ENCODE measurements around the gene MYBPHL. TPM values are rescaled to one million over a fixed set of nuclear protein-coding genes. Genes with fewer than 3 reads are reported as not detected.

The MYBPHL gene, protein sequence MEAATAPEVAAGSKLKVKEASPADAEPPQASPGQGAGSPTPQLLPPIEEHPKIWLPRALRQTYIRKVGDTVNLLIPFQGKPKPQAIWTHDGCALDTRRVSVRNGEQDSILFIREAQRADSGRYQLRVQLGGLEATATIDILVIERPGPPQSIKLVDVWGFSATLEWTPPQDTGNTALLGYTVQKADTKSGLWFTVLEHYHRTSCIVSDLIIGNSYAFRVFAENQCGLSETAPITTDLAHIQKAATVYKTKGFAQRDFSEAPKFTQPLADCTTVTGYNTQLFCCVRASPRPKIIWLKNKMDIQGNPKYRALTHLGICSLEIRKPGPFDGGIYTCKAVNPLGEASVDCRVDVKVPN
- total RNA-seq: under 1 TPM in 1 of 4 donors, not detected in 3; 0.46 TPM

DNA sequence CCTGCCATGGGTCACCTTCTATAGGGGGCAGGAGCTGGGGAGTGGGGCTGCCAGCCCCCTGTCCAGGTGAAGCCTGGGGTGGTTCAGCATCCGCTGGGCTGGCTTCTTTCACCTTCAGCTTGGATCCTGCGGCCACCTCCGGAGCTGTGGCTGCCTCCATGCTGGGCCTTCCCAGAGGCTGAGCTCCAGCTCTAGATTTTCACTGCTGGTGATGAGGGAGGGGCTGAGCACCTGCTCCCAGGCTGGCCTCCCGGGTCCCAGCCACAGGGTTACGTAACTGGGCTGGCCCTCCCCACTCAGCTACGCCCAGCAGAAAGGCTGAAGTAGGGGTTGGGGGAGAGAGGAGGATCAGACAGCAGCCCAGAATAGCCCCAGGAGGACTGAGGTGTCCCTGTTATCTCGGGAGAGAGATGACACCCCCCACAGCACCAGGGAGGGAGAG, at the start of gene MYBPHL:
TSS of gene MYBPHL (minus strand) at position 180 of the 442 bp plus-strand sequence. CDS start at position 160, 20 bp downstream.
- Histone ChIP-seq H3K9me3 (no peaks in the 10 kb centered on the region), H3K4me1 (peaks cover 9 to 88% (median 10%) of the 10 kb centered on the region in 3 donors), H3K4me3 (no peak within 1 kb of the TSS), H3K27me3 (no peaks in the 10 kb centered on the region), H3K36me3 (peaks cover 0 to 20% of the 10 kb centered on the region in 2 donors), H3K27ac (peak within 1 kb of the TSS; percentile 27 to 78 (median 74))
- no CpG with 5 or more reads among the region's 7 CpGs for WGBS, 2 donors (ENCODE audit: low coverage in 1 of 2)
- no peak for ATAC-seq
- no peak for TF ChIP-seq POLR2A (IDR thresholded peaks at IDR 0.05)
- TF ChIP-seq EP300 (IDR thresholded peaks at IDR 0.05): no peak
- no peak for TF ChIP-seq POLR2AphosphoS5 (IDR thresholded peaks at IDR 0.05)
- TF ChIP-seq, protein P1, sequence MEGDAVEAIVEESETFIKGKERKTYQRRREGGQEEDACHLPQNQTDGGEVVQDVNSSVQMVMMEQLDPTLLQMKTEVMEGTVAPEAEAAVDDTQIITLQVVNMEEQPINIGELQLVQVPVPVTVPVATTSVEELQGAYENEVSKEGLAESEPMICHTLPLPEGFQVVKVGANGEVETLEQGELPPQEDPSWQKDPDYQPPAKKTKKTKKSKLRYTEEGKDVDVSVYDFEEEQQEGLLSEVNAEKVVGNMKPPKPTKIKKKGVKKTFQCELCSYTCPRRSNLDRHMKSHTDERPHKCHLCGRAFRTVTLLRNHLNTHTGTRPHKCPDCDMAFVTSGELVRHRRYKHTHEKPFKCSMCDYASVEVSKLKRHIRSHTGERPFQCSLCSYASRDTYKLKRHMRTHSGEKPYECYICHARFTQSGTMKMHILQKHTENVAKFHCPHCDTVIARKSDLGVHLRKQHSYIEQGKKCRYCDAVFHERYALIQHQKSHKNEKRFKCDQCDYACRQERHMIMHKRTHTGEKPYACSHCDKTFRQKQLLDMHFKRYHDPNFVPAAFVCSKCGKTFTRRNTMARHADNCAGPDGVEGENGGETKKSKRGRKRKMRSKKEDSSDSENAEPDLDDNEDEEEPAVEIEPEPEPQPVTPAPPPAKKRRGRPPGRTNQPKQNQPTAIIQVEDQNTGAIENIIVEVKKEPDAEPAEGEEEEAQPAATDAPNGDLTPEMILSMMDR (IDR thresholded peaks at IDR 0.05): no peak

DNA sequence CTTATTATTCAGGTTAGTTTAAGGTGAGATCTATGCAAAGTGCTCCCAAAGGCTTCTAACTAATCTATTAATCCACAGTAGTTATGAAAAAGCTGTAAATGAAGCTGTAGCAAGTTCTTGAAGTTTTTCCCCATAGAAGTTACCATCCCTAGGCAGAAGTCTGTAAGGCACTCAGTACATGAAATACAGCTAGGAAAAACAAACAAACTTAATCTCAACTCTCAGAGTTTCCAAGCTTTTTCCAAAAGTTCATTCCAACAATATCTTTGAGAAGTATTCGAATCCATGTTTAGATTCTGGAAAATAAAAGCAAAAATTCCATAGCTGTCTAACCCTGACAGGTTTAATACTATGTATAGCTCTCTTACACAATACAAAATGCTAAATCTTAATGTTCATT, 49.7 kb upstream of the MYBPHL start:
- peaks cover under 1 to 37% of the 10 kb centered on the region in 2 donors for H3K36me3 ChIP-seq
- ATAC-seq: no peak
- TF ChIP-seq EP300 (IDR thresholded peaks at IDR 0.05): no peak
- TF ChIP-seq, protein P1 (IDR thresholded peaks at IDR 0.05): no peak
- TF ChIP-seq POLR2AphosphoS5 (IDR thresholded peaks at IDR 0.05): no peak
- TF ChIP-seq POLR2A (IDR thresholded peaks at IDR 0.05): no peak
- H3K27ac ChIP-seq: no peak overlapping the region
- no peak overlapping the region for H3K4me3 ChIP-seq
- H3K27me3 ChIP-seq: no peaks in the 10 kb centered on the region
- no peaks in the 10 kb centered on the region for H3K9me3 ChIP-seq
- peaks cover 0 to 32% (median 0%) of the 10 kb centered on the region in 3 donors for H3K4me1 ChIP-seq
- WGBS, 2 donors (ENCODE audit: low coverage in 1 of 2): 10 to 48% methylated on average over 1 of the region's 1 CpG

DNA sequence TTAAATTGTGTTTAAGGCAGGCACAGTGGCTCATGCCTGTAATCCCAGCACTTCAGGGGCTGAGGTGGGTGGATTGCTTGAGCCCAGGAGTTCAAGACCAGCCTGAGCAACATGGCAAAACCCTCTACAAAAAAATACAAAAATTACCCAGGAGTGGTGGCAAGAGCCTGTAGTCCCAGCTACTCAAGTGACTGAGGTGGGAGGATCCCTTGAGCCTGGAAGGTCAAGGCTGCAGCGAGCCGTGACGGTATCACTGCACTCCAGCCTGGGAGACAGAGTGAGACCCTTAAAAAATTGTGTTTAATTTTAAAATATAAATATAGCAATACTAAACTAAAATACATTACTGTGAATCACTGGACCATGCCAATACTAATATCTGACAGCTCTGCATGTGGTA, 48.1 kb upstream of the MYBPHL start:
- 90 to 95% methylated on average over 3 of the region's 3 CpGs for WGBS, 2 donors (ENCODE audit: low coverage in 1 of 2)
- Histone ChIP-seq H3K4me3 (no peak overlapping the region), H3K9me3 (no peaks in the 10 kb centered on the region), H3K27ac (no peak overlapping the region), H3K36me3 (peaks cover 3 to 53% of the 10 kb centered on the region in 2 donors), H3K27me3 (no peaks in the 10 kb centered on the region), H3K4me1 (peaks cover 0 to 27% (median 0%) of the 10 kb centered on the region in 3 donors)
- TF ChIP-seq POLR2A (IDR thresholded peaks at IDR 0.05): no peak
- TF ChIP-seq POLR2AphosphoS5 (IDR thresholded peaks at IDR 0.05): no peak
- TF ChIP-seq, protein P1 (IDR thresholded peaks at IDR 0.05): no peak
- TF ChIP-seq EP300 (IDR thresholded peaks at IDR 0.05): no peak
- ATAC-seq: no peak

DNA sequence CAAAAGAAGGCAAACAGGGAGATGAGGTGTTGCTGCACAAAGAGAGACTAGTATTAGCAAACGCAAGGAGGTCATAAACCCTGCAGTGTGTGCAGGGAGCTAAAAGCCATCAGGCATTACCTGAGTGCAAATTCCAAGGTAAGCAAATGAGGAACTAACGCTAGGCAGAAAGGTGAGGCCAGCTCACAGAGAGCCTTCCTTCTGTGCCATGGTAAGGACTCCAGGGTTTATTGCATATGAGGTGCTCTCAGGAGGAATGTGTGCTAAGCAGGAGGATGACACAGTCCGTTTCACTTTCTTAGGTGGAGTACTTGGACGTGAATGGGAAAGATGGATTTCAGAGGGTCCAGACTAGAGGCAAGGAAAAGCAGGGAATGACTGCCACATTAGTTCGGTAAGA, 44.6 kb upstream of the MYBPHL start:
- 89 to 90% methylated on average over 4 to 5 of the region's 5 CpGs for WGBS, 2 donors (ENCODE audit: low coverage in 1 of 2)
- Histone ChIP-seq H3K4me1 (peaks cover 0 to 8% (median 0%) of the 10 kb centered on the region in 3 donors), H3K9me3 (no peaks in the 10 kb centered on the region), H3K36me3 (peaks cover 3 to 87% of the 10 kb centered on the region in 2 donors), H3K27ac (no peak overlapping the region), H3K27me3 (no peaks in the 10 kb centered on the region), H3K4me3 (no peak overlapping the region)
- TF ChIP-seq EP300 (IDR thresholded peaks at IDR 0.05) (no peak), POLR2AphosphoS5 (IDR thresholded peaks at IDR 0.05) (no peak), POLR2A (IDR thresholded peaks at IDR 0.05) (no peak)
- TF ChIP-seq, protein P1 (IDR thresholded peaks at IDR 0.05): no peak
- ATAC-seq: no peak

DNA sequence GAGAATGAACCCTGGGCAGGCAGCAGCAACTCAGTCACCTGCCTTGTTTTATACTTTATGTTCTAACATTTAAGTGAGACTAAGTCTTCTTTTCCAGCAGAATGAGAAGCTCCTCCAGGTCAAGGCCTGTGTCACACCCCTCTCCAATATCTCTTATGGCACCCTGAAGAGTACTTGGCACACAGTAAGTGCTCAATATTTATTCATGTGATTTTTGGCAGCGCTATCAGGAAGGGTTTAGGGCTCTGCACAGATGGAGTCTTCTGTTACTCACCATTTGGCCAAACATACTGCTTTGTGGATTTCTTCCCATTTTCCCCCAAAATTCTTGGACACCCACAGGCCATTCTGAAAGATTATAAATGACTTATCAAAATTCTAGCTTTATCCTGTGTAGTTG, 43.8 kb upstream of the MYBPHL start:
- H3K9me3 ChIP-seq: no peaks in the 10 kb centered on the region
- no peak overlapping the region for H3K27ac ChIP-seq
- 82 to 89% methylated on average over 1 of the region's 1 CpG for WGBS, 2 donors (ENCODE audit: low coverage in 1 of 2)
- no peak for ATAC-seq
- H3K4me1 ChIP-seq: no peaks in the 10 kb centered on the region
- H3K27me3 ChIP-seq: no peaks in the 10 kb centered on the region
- no peak overlapping the region for H3K4me3 ChIP-seq
- no peak for TF ChIP-seq POLR2A (IDR thresholded peaks at IDR 0.05)
- TF ChIP-seq POLR2AphosphoS5 (IDR thresholded peaks at IDR 0.05): no peak
- TF ChIP-seq, protein P1 (IDR thresholded peaks at IDR 0.05): no peak
- TF ChIP-seq EP300 (IDR thresholded peaks at IDR 0.05): no peak
- H3K36me3 ChIP-seq: peaks cover 3 to 95% of the 10 kb centered on the region in 2 donors
